ENCODE results near the gene ULK4.

DNA sequence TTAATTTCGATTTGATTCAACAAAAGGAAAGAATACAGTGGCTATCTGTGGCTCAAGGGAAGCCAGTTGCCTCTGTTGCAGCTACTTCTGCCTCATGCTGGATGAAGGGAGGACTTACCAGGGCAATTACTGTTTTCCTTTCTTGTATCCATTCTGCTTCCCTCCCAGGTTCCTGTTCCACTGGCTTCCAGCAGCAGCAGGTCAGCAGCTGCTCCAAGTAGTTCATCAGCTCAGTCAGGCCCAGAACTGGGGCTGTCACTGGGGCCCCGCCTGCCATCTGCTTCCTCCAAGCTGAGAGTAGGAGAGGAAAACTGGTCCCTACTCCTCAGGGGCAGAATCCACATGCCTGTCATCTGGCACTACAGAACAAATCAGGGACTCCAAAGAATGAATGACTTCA, 48.6 kb upstream of the ULK4 start:
- TF ChIP-seq, protein P1, sequence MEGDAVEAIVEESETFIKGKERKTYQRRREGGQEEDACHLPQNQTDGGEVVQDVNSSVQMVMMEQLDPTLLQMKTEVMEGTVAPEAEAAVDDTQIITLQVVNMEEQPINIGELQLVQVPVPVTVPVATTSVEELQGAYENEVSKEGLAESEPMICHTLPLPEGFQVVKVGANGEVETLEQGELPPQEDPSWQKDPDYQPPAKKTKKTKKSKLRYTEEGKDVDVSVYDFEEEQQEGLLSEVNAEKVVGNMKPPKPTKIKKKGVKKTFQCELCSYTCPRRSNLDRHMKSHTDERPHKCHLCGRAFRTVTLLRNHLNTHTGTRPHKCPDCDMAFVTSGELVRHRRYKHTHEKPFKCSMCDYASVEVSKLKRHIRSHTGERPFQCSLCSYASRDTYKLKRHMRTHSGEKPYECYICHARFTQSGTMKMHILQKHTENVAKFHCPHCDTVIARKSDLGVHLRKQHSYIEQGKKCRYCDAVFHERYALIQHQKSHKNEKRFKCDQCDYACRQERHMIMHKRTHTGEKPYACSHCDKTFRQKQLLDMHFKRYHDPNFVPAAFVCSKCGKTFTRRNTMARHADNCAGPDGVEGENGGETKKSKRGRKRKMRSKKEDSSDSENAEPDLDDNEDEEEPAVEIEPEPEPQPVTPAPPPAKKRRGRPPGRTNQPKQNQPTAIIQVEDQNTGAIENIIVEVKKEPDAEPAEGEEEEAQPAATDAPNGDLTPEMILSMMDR (IDR thresholded peaks at IDR 0.05; ENCODE audit: insufficient read depth, low read length) = no peak
- TF ChIP-seq POLR2AphosphoS5 (IDR thresholded peaks at IDR 0.05; ENCODE audit: low read depth) = no peak
